Suprapubic skin (tissue), 4 donors: ENCODE results near the gene MUC2. TPM values are rescaled to one million over a fixed set of nuclear protein-coding genes. Genes with fewer than 3 reads are reported as not detected.

ENCODE experiments used
- DNase-seq, 2 donors: peaks; one replicate each; pipeline ENCODE4 v3.0.0-alpha.2; 2019; ENCODE audit warnings: low spot score in 2 of 2
- H3K27ac ChIP-seq: fragments of 200-600 bp; sonication (generic); one replicate; pipeline ENCODE4 v1.5.1; 2019
- H3K27me3 ChIP-seq: fragments of 200-600 bp; sonication (generic); one replicate; pipeline ENCODE4 v1.5.1; 2019
- H3K36me3 ChIP-seq: fragments of 200-600 bp; sonication (generic); one replicate; pipeline ENCODE4 v1.5.1; 2019
- H3K4me1 ChIP-seq: fragments of 200-600 bp; sonication (generic); one replicate; pipeline ENCODE4 v1.5.1; 2019
- H3K4me3 ChIP-seq: fragments of 200-600 bp; sonication (generic); one replicate; pipeline ENCODE4 v1.5.1; 2019; ENCODE audit warnings: mild to moderate bottlenecking
- H3K9me3 ChIP-seq: fragments of 200-600 bp; sonication (generic); one replicate; pipeline ENCODE4 v1.5.1; 2019
- EP300 ChIP-seq: sonication (generic); formaldehyde crosslinking; IDR thresholded peaks from one replicate; pipeline ENCODE4 v1.6.1; 2017; ENCODE audit warnings: antibody characterized with exemption
- POLR2A ChIP-seq, 2 donors: fragments of 450-650 bp; IDR thresholded peaks; one replicate each; pipeline ENCODE4 v1.6.1; 2017; ENCODE audit warnings: antibody characterized with exemption in 2 of 2, mild to moderate bottlenecking in 2 of 2, moderate library complexity in 2 of 2
- POLR2AphosphoS5 ChIP-seq, 3 donors: sonication (generic); formaldehyde crosslinking; IDR thresholded peaks; one replicate each; pipeline ENCODE4 v1.6.1; 2017; ENCODE audit warnings: antibody characterized with exemption in 3 of 3
- whole genome bisulfite sequencing: methylation state at CpG from one replicate; pipeline ENCODE4 v1.1.5; 2018; 5-methylcytosine and 5-hydroxymethylcytosine counted together
- total RNA-seq, 4 donors: library from RNA; depleted of rRNA; stranded (reverse); fragments of >200 nt; gene quantifications; one replicate each; pipeline ENCODE4 v1.1.0, GENCODE V29; 2016
- TF ChIP-seq, protein P1 (sequence below), 2 donors: fragments of 200-600 bp in 1 of 2; fragments of 450-650 bp in 1 of 2; sonication (generic) in 1 of 2; IDR thresholded peaks; one replicate each; pipeline ENCODE4 v1.5.1; 2016 to 2019; ENCODE audit warnings: antibody characterized with exemption in 2 of 2, mild to moderate bottlenecking in 1 of 2, moderate library complexity in 1 of 2

The MUC2 gene
- total RNA-seq, 4 donors from 2014 or later, result 0.05 to 0.17 (median 0.12) TPM

DNA sequence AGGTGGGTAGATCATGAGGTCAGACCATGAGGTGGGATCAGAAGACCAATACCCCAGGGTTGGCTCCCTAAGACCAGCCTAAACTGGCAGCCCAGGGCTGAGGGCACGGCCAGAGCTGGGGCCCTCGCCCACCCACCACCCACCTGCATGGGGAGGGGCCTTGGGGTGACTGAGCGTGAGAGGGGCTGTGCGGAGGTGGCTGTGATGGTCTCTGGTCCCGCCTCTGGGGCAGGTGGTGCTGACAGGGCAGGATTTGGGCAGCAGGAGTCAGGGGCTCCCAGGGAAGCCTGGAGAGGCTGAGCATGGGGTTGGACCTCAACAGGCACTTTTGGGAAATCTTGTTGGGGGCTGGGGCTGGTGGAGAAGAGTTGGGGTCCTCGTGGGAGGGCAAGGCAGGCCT is 43.3 kb downstream of the MUC2 start:
- Histone ChIP-seq H3K27me3 (peaks cover 39% of the 10 kb centered on the region), H3K27ac (no peak overlapping the region), H3K36me3 (no peaks in the 10 kb centered on the region), H3K4me3 (no peak overlapping the region), H3K9me3 (no peaks in the 10 kb centered on the region), H3K4me1 (no peaks in the 10 kb centered on the region)
- DNase-seq, result peak; percentile 27 to 56
- TF ChIP-seq POLR2A (IDR thresholded peaks at IDR 0.05) (no peak), EP300 (no peak), POLR2AphosphoS5 (IDR thresholded peaks at IDR 0.05) (no peak)
- TF ChIP-seq, protein P1, sequence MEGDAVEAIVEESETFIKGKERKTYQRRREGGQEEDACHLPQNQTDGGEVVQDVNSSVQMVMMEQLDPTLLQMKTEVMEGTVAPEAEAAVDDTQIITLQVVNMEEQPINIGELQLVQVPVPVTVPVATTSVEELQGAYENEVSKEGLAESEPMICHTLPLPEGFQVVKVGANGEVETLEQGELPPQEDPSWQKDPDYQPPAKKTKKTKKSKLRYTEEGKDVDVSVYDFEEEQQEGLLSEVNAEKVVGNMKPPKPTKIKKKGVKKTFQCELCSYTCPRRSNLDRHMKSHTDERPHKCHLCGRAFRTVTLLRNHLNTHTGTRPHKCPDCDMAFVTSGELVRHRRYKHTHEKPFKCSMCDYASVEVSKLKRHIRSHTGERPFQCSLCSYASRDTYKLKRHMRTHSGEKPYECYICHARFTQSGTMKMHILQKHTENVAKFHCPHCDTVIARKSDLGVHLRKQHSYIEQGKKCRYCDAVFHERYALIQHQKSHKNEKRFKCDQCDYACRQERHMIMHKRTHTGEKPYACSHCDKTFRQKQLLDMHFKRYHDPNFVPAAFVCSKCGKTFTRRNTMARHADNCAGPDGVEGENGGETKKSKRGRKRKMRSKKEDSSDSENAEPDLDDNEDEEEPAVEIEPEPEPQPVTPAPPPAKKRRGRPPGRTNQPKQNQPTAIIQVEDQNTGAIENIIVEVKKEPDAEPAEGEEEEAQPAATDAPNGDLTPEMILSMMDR (IDR thresholded peaks at IDR 0.05), result no peak
- WGBS, result 62% methylated on average over 2 of the region's 6 CpGs

DNA sequence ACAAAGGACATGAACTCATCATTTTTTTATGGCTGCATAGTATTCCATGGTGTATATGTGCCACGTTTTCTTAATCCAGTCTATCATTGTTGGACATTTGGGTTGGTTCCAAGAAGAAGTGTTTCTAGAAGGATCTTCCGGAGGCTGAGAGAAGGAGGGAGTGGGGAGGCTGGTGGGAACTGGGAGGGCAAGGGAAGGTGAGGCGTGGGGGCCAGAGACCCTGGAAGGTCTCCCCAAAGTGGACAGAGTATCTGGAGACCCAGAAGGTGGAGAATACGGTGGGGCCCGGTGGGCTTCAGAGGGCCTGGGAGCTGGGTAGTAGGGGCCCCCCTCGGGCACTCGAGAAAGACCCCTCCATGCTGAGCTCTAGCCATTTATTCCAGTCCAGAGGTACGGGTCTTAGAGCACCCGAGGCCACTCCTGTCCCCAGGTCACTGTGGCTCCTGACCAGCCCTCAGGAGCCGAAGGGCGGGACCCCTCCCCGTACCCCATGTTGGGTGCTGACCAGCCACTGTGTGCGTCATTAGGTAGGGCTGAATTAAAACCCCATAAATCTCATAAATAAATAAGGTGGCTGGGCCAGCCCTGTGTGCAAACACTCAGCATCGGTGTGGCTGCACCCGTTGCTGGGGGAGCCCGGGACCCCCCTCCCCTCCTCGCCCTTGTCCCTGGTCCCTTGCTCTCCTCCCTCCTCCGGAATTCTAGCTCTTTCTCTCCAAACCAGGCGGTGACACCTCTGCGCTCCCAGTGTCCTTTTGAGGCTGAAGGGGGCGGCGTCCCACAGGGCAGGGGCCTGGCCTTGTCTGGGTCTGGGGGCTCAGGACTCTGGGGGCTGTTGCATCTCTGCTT is 44.3 kb downstream of the MUC2 start:
- DNase-seq, result peak; percentile 37 to 53

DNA sequence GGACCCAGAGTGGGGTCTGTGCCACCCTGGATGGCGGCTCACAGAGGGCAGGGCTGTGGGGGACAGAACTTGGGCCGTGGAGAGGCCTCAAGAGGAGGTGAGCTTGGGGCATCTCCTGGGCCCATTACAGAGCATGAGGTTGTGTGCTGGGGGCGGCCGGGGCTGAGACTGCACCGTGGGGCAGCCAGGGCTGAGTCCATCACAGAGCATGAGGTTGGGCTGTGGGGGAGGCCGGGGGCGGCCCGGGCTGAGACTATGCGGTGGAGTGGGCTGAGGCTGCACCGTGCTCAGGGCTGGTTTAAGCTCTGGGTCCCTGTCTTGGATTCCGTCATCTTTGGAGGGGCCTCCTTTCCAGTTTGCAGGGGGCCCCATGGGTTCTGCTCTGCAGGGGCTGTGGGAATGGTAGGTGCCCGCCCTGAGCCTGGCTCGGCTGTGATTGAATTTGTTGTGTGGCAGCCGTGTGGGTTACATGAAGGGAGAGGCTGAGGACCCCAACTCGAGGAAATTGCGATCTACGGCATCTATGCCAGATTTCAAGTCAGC is 45.0 kb downstream of the MUC2 start:
- H3K9me3 ChIP-seq, result no peaks in the 10 kb centered on the region
- H3K4me3 ChIP-seq, result no peak overlapping the region
- no peaks in the 10 kb centered on the region for H3K36me3 ChIP-seq
- DNase-seq, result peak; percentile 52 to 65
- 82% methylated on average over 2 of the region's 17 CpGs for WGBS
- peaks cover 46% of the 10 kb centered on the region for H3K27me3 ChIP-seq
- TF ChIP-seq, protein P1 (IDR thresholded peaks at IDR 0.05), result no peak
- TF ChIP-seq POLR2A (IDR thresholded peaks at IDR 0.05) (no peak), POLR2AphosphoS5 (IDR thresholded peaks at IDR 0.05) (no peak), EP300 (no peak)
- no peak overlapping the region for H3K27ac ChIP-seq
- no peaks in the 10 kb centered on the region for H3K4me1 ChIP-seq

More for the DNA sequence above, 44.3 kb downstream of the MUC2 start:
- Histone ChIP-seq H3K4me1 (no peaks in the 10 kb centered on the region), H3K4me3 (no peak overlapping the region), H3K9me3 (no peaks in the 10 kb centered on the region), H3K36me3 (no peaks in the 10 kb centered on the region), H3K27ac (no peak overlapping the region), H3K27me3 (peaks cover 43% of the 10 kb centered on the region)
- TF ChIP-seq POLR2AphosphoS5 (IDR thresholded peaks at IDR 0.05) (no peak), EP300 (no peak), POLR2A (IDR thresholded peaks at IDR 0.05) (no peak)
- TF ChIP-seq, protein P1 (IDR thresholded peaks at IDR 0.05), result no peak
- WGBS, result 75% methylated on average over 22 of the region's 22 CpGs

DNA sequence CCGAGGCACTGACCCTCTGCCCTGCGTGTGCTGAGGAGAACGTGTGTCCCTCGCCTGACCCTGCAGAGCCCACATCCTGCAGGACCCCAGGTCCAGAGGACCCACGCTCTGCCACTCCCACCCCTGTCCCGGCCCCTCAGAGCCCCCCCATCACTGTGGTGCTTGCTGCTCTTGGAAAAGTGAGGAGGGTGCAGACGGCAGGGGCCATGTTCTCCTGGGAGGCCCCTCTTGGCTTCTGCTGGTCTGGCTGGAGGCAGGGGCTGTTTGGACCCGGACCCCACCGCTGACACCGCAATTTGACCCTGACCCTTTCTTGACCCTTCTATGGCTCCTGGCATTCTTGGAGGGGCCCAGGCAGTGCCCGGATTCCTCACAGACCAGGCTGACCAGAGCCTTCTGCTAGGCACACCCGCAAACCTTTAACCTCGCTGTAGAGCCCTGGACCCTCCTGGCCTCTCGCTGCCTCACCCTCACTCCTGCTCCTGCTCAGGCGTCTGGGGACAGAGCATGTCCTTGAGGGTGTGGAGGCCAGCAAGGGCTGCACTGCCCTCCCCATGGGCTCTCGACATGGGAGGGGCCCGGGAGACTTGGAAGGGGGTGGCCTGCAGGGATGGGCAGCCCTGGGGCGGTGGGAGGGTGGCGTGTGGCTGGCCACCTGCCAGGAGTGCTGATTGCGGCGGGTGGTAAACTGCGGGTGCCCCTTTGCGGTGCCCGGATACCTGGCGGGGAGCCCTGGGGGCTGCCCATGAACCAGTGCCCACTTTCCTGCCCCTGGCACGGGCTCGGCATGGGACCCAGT is 46.1 kb downstream of the MUC2 start:
- H3K27me3 ChIP-seq, result peaks cover 46% of the 10 kb centered on the region
- no peaks in the 10 kb centered on the region for H3K9me3 ChIP-seq
- no peak overlapping the region for H3K27ac ChIP-seq
- no peak overlapping the region for H3K4me3 ChIP-seq
- no peaks in the 10 kb centered on the region for H3K36me3 ChIP-seq
- H3K4me1 ChIP-seq, result no peaks in the 10 kb centered on the region
- DNase-seq, result peak; percentile 55 to 78
- WGBS, result 80% methylated on average over 1 of the region's 27 CpGs
- TF ChIP-seq POLR2A (IDR thresholded peaks at IDR 0.05), result no peak
- no peak for TF ChIP-seq POLR2AphosphoS5 (IDR thresholded peaks at IDR 0.05)
- no peak for TF ChIP-seq EP300
- TF ChIP-seq, protein P1 (IDR thresholded peaks at IDR 0.05), result no peak
